Measurements from ENCODE around the gene ZBTB20.

Gene ZBTB20

DNA sequence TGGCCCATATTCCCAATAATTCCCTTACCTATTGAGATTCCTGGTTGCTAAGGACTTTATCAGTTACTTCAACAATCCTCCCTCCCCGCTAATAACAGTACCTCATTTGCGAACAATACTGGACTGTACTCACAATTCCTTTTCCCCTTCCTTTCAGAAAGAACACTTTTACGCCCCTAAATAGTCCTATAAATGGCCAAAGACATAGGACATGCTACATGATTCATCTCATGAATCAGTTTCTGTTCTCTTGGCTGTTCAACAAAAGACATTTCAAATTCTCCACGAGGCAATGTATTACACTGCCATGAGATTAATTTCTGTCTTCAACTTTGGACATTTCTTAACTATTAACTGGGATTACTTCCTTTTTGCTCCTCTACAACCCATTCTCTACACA lies 588.8 kb downstream of the ZBTB20 start:
- DNase-seq: no peak

DNA sequence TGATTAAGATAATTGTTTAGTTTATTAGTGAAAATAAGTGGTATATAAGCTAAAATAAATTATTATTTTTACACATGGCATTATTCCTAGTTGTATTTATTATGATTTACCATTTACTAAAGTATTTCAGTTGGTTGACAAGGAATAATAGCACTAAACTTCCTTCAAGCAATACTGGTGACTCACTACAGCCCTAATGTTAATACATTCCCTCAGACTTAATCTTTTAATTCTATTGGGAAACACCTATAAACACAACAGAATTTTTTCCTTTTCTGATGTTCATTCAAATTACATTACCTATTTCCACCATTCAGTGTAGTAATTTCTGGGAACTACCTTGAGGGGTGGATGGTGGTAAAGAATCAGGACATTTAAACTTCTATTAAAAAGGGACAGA lies 589.3 kb downstream of the ZBTB20 start:
- DNase-seq: no peak

DNA sequence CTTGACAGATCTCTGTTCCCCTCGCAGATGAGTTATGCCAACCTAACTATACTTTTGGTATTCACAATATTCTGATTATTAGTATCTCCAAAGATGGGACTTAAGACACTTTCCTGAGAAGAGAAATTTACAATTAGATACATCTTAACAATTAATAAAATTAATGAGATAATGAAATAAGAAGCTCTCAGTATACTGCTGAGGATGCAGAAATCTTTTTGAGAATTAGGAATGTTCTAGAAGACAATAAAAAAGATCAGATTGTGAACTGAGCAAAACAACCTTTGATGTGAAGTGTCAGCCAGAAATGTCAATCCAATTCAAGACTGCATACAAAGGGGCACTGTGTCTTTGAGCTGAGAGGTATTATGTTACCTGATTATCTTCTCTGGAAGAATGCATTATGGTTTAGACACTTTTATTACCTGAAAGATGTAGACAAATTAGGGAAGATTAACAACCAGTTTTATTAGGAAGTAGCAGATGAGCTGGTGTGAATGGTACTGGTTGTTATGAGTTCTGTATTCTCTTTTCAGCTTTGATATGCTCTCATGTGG lies 590.4 kb downstream of the ZBTB20 start:
- DNase-seq: no peak

DNA sequence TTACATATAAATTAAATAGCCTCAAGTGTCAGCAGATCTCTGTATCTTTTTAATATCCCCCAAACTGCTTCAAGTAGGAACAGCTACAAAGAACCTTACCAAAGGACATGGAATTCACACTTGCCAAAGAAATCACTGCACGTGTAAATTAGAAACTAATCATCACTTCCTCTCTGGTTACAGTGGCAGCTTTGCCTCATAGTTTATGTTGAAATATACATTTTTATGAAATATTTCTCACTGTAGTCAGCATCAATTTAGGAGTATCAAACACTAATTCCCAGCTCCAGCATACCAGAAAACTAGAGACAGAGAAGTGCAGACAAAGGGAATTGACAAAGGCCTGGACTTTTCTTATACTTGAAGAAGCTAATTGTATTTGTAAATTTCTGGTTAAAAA lies 592.4 kb downstream of the ZBTB20 start:
- DNase-seq: no peak

DNA sequence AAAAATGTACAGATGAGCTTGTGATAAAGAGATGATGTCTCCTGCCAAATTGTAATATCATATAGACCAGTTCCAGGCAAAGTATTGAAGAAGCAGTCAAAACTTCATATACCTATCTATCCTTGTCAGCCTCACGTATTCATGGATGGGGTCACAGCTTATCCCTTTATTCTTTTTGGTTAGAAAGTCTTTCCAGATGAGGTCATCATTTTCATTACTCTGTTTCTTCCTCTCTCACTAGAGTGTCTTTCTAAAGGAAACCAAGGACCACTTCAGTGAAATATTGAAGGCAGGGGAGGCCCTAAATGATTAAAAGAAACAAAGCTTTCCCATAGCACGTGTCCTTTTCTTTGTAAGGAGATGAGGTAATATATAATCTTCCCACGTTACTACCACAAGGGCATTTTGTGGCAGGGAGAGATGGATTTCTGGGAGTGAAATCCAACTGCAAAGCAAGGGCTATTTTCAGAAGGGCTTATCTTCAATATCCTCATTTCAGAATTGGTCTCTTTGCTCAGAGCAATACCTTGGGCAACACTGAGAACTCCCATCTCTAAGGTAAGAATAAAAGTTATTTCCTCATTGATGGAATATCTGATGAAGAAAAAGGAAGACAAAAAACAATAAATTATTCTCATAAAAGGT lies 593.0 kb downstream of the ZBTB20 start:
- no peak for DNase-seq

DNA sequence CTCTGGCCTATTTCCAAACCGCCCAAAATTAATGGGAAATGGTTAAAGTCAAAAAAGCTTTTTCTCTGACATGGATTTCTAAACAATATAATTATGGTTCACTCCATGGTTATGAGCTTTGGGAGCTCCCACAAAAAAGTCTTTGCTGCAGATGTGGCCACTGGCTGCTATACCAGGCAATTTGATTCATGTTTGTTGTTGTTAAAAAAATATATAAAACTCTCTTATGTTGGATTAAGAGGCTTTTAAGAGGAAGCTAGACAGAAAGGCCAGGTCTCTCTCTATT lies 594.6 kb downstream of the ZBTB20 start:
- DNase-seq: no peak

DNA sequence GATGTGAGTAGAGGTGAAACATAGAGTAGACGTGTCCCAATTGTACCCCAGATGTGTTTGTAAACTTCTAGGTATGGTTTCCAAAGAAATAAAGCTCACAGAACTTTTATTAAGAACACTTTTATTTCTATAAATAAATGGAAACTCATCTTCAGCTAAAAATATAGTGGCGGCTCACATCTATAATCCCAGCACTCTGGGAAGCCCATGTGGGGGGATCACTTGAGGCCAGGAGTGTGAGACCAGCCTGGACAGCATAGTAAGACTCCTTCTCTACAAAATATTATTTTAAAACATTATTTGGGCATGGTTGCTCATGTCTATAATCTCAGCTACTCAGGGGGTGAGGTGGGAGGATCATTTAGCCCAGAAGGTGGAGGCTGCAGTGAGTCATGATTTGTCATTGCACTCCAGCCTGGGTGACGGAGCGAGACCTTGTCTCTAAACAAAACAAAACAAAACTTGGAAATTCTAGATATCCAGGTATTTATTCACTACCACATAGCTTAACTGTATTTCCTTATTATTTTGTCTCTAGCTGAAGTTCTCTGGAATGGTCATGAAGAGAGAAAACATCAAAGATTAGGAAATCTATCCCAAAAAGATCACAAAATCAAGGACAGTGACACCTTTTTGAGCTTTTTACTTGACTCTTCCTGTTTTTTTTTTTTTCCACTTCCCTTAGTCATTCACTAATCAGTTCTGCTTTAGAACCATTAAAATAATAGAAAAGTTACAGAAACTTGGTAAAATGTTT lies 595.1 kb downstream of the ZBTB20 start:
- DNase-seq: peak; percentile 88

DNA sequence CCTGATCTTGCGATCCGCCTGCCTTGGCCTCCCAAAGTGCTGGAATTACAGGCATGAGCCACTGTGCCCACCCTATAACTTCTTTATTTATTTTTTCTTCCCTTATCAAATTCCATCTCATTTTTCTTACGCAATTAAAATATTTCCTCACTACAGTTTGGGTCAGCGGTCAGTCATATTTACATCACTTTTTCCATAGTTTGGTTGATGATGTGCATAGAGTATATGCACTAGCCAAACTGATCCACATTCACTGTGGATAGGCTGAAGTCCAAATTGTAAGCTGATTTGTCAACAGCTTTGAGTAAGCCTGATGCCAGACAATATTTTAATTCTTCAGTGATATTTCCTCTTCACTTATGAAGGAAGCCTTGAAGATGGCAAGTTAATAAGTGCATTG lies 596.9 kb downstream of the ZBTB20 start:
- DNase-seq: no peak

DNA sequence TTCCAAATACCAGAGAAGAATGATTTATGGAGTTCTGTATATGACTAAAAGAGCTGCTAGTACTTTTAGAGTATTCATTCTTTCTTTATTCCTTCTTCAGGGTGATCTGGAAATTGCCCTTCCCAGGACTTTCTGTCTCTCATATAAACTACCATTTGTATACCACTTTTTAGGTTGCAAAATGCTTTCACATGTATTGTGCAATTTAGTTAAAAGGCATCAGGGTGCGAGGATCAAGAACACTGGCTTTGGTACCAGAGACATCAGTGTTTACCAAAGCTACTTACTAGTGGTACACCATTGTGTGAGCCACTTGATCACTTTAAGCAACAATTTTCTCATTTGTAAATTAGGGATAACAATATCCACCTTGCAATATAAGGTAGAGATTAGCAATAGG lies 601.9 kb downstream of the ZBTB20 start:
- DNase-seq: no peak

DNA sequence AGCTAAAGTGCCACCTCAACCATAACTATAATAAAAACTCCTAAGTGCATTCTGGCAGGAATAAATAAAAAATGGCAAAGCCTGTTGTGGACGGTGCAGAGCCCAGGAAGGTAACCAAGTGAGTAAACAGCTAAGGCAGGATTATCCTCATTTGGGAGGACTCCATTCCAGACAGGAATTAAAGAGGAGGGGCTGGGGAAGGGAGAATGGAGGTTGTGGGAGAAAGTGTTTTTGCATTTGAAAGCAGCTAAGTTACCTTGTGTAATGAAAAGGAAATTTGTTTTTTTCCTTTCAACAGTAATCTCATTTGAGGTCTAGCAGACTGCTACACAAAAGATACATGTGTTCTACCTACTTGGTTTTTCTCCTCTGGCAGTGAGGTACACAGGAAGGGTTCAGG lies 604.7 kb downstream of the ZBTB20 start:
- DNase-seq: no peak

DNA sequence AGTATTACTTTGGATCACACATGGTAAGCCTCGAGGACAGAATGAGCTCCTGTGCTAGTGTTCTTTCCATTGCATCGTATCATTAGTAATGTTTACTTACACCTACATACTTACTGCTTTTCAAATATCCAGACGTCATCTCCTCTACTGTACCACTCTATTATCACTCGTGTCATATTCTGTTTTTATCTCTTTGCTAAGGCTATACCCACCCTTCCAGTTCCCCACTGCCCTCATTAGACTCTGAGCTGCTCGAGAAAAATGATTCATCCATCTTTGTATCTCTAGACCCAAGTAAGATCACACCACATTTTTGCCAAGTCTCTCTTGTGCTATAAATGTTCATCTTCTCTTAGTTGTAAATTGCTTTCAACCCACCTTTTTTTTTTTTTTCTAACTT lies 607.6 kb downstream of the ZBTB20 start:
- DNase-seq: no peak

DNA sequence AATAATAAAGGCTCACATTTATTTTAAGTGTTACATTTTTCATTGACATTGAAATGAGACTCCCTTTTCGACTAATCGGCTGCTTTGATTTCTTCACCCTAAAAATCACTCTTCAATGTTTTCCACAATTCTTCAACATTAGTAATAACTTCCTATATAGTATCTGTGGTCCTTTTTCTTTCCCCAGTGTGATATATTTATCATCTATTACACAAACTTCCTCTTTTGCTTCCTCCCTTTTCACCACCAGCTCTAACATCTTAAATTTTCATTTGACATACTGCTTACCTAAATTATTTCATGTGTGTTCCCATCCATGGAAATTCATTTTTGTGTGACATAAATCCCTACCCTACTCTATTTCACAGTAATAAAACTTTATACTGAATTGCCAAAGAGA lies 608.9 kb downstream of the ZBTB20 start:
- DNase-seq: no peak

DNA sequence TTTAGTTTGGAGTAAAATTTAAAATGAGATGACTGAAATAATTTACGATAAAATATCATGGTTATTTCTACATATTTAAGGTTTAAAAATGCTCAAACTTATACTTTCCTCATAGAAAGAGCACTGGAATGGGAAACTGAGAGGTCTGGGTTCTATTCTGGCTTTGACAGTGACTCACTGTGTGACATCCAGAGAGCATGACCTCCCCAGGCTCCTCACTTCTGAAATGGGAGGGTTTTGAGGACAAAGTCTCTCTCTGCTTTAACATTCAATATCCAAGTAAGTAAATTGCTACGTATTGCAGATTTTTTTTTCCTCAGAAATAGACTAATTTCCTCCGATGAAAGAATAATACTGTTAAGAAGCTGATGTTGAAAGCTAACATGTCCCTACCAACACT lies 618.6 kb downstream of the ZBTB20 start:
- DNase-seq: no peak

DNA sequence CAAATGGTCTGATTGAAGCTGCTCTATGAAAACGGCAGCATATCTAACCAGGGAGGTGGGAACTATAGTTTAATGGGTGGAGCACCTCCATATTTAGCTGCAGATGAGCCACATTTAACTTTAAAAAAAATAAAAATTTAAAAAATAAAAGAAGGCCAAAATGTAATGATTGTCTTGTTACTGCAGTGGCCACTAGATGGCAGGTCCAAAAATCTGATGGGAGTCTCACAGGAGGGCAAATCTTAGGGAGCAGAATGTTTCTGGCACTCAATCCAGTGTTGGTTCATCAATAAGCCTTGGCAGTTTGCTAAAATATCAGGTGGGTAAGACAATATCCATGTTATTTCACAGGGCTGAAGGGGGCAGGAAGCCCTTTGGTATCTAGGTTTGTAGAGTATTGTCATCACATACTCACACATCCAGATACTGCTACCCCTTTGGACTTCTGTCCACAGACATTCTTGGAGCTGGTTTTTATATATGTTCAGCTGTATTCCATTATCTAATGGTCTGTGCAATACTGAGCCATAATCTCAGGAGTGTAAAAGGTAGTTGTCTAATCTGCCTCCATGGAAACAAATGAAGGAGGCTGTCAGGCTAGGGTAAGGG lies 619.9 kb downstream of the ZBTB20 start:
- DNase-seq: no peak

DNA sequence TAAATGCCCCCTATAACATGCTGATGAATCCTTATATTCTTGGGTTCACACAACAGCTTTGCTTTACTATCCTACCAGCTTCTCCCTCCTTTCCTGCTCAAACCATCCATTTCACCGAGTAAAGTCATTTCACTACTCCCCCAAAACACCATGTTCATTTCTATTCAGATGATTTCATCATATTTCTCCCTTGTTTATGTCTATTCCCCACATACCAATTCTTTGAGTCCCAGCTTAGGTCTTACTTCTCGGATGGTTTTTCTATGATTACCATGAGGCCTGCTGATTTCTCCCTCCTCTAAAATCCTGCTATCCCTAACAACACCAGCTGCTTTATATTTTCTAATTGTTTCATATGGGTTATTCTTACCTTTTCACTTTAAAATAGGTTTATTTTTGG lies 621.8 kb downstream of the ZBTB20 start:
- DNase-seq: no peak

DNA sequence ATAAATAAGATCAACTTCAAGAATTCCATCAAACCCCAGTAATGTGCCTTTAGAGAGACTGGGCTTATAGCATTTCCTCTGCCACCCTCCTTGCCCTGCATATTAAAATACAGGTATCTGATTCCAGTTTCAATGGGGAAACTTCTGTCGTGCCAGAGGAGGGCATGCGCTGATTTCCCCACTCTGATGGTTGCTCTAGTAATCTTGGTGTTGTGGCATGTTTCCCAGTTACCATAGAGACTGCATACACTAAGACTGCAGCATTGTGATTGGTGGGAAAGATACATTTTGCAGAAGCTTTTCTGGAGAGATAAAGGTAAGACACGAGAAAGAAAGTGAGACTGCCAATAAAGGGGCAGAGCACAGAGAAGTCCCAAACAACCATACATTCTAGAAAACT lies 627.7 kb downstream of the ZBTB20 start:
- peak; percentile 60 for DNase-seq

DNA sequence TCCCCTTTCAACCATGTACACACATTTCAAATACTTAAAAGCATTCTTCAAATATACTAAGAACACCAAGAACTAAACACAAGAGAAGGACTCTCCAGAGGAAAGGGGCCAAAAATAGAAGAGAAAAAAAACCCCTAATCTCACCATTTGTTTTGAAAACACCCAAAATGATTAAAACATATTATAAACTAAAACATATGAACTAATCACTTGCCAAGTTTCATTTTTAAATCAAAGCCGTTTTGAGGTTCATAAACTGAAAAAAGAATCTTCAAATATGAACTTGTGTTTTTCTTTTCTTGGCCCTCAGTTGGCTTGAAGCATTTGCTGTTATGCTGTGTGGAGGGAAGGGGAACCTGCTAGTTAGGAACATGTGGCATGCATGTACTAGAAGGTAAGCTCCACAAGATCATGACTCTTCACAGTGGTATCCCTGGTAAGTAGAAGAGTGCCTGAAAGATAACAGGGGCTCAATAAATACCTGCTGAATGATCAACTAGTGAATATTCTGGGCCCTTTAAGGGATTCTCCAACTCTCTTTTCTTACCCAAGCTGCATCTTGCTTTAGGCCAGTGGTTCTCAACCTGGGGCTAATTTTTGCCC lies 628.8 kb downstream of the ZBTB20 start:
- DNase-seq: no peak

DNA sequence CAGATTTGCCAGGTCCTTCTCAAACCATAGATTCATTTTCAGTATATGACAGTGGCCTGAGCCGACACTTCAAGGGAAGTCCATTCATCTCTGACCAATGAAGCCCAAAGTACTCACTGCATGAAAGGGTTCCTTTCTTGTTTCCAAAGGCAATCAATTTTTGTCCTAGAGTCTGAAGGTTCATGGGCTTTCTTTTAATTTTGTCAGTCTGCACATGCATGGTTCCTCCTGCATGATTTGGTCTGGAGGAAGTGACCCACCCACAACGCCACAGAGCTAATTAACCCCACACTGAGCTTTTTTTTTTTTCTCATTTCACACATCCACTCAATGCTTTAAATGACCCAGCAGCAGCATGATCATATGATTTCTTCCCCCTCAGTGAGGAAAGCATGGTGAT lies 636.9 kb downstream of the ZBTB20 start:
- no peak for DNase-seq

DNA sequence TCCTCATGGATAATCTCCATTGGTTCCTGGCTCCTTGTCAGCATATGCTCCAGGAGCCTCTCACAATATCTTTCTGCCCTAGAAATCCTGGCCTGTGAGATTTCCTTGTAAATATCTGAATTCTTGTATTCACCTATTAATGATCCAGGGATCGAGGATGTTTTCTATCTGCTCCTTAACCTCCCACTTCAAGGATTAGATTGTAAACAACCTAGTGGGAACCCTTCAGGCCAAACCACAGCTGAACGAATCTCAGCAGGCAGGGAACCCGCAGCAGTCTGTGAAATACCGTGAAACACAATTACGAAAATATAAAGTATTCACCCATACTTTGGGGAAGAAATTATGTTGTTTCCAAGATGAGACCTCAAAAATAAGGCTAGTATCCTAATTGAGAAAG lies 637.3 kb downstream of the ZBTB20 start:
- no peak for DNase-seq

DNA sequence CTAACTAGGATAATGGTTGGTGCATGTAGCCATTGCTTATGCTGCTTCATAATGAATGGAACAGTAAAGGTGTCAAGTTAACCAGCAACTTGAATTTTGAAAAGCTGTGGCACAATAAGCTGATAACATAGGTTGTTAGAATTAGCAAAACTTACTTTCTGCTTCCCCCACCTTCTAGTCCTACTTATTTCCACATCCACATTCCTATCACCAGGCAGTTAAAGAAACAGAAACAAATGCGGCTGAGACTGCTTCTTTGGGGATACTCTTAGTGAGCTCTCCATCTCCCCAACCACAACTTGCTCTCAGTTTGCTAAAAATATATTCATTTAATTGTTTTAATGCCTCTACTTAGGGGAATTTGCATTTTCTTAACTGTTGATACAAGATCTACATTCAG lies 638.1 kb downstream of the ZBTB20 start:
- no peak for DNase-seq

DNA sequence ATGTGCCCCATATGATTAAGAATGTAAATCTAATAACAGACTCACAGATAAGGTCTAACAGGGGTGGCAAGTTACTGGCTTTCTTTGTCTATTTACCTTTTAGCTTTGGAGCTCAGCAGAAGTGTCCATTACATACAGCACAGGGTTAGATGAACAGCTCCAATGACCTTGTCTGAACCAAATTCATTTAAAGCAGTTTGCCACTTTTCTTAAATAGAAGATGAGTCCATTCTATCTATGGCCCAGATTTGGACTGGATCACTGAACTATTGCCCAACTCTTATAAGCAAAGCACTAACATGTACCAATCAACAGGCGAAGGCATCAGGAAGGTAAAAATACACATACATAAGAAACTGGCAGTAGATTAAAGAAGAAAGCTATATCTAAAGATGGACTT lies 638.9 kb downstream of the ZBTB20 start:
- no peak for DNase-seq

DNA sequence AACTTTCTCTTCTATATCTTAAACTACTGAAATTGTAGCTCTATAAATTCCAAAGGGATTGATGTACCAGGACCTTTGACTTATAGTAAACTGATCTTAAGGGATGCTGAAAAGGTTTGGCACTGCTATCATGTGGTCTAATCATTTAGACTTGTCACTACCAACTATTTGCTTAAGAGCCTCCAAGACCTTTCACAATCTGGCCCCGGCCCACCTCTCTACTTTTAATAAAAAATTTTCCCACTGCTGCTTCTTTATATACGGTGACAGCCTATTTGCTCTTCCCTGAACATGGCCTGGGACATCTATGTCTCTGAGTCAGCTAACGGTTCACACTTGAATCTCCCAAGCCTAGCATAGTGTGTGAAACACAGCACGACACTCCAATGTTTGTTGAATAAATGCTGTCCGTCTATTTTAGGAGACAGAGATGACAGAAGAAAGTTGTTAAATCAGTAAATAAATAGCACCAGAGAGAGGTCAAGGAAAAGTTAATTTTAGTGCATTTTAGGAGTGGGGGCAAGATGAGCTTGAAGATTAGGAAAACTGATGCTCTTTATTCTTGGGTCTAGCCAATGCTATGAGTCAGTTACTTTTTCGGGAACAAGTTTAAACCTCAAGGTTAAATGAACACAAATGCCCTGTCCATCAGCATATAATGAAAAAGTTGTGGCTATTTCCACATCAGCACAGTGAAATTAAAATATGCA lies 640.3 kb downstream of the ZBTB20 start:
- no peak for DNase-seq

DNA sequence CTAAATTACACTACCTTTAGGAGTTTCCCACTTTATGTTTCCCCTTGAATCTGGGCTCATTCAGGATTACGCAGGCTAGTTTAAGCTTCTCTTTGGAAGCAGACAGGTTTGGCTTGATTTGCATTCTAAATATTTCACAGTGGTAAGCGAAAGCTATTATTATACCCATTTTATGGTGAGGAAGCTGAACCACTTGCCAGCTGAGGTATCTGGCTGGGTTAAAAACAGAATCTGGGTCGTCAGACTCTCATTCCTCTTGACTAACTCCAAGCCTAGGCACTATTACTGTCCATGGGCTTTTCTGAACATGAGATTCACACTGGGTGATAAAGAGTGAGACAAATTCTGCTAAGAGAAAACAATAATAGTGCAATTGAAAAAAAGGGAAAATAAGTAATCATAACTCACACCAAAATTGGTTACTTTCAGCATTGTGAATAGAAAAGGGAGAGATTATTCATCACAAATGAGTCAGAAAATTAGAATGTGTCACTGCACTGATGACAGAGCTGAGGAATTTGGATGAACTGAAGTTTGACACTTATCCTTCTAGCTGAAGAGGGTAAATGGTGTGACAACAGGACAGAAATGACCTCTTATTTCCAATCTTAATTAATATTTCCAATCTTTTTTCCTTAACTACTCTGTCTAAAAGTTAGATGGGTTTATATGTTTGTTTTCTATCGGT lies 642.0 kb downstream of the ZBTB20 start:
- DNase-seq: peak; percentile 68
